GM21825 (cell line): ENCODE measurements around the gene CLDN18.
A peak's percentile ranks its signal among the peaks of the same experiment; 100 is the strongest.

Experiments
- ATAC-seq: cut with Tn5 transposase; IDR thresholded peaks from one replicate; pipeline ENCODE4 v1.9.1; 2021; ENCODE audit warnings: mild to moderate bottlenecking, moderate library complexity; ENCODE audit not compliant: unreplicated experiment

CLDN18 gene

DNA sequence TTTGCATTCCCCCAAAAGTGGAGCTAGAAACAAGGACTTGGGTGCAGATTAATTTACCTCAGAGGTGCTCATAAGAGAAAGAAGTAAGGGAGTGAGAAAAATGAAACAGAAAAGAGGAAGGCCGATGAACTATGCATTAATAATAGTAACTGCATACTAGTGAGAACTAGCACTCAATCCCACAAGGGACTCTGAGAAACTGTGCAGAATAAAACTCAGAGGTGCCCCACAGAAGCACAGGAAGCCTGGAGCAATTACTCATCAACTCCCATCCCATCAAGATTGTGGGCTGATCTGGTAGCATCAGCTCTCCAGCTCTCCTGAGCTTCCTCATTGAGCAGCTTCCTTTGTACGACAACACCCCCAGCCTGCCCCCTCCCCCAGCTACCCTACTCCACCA lies 50.8 kb downstream of the CLDN18 start:
- ATAC-seq, result no peak

DNA sequence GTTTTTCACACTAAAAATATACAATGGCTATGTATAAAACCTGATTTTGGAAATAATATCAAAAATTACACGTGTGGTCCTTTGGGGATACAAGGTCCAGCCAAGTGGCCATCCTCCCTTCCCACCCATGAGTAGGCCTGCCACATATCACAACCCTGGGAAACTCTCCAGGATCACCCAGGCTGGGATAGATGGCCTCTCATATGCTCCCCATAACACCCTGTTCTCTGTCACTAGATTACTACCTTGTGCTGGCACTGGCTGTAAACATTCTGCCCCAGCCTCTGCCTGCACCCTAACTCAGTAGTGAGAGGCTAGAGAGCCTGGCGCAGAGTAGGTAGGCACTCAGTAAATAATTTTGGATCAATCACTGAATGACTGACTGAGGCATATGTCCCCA lies 52.1 kb downstream of the CLDN18 start:
- no peak for ATAC-seq

DNA sequence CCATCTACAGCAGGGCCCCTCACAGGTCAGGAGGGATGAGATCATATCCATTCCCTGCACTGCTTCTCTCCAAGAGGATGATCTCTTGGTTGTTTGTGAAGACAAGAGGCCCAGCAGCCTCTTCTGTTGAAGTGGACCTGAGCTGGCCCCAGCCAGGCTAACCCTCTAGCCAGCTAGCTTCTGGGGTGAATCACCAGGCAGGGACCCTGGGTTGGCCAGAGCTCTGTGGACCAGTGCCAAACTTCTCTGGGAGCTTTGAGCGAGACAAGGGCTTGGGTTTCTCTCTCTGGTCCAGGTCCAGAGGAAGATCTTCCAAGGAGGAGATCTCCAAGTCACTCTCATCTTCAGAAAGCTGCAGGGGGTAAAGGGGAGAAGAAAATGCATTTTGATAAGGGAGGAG lies 52.7 kb downstream of the CLDN18 start:
- ATAC-seq, result no peak

DNA sequence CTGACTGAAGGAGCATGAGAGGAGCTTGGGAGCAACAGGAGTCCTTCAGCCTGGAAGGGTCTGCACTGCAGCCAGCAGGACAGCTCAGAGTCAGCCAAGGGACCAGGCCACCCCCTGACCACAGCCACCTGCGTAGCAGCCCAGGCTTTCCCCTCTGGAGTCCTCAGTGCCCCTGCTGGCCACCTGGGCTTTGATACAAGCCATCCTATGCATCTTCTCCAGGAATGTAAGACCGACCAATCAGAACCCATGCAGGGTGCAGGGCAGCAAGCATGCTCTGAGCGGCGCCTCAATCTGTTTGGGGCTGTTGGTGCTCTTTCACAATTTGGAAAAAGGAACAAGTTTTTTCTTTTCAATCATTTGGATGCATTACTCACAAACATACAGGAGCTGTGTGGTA lies 53.5 kb downstream of the CLDN18 start:
- ATAC-seq, result no peak

DNA sequence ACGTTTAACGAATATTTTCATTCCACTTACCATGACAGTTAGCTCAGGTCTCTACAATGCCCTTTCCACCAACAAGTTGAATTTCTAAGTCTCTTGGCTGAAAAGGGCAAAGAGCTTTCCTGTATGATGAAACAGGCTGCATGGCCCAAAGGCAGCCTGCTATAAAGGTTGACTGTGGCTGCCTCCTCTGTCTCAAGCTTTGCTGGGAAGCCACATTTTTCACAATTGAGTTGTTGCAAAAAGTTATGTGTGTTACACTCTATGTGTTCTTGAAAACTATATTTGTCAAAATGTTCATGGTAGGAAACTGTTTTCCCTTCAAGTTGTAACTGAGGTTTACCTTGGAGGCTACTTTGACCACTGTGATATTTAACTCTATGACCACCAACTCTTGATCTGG lies 56.0 kb downstream of the CLDN18 start:
- ATAC-seq, result no peak

DNA sequence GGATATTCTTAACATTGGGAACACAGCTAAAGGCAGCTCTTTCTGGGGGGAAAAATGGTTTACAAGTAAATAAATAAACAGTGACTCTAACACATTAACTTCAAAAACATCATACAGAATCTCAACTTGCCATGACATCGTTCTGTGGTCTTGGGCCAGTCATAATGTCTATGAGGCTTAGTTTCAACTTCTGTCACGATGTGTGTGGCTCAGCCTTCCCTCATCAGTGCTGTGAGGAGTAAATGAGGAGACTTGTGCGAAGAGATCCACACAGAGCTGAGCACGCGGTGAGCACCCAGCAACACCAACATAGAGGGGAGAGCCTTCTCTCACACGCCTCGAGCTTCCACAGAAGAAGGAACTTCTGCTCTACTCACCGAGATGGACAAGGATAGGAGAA lies 56.4 kb downstream of the CLDN18 start:
- peak; percentile 83 for ATAC-seq

DNA sequence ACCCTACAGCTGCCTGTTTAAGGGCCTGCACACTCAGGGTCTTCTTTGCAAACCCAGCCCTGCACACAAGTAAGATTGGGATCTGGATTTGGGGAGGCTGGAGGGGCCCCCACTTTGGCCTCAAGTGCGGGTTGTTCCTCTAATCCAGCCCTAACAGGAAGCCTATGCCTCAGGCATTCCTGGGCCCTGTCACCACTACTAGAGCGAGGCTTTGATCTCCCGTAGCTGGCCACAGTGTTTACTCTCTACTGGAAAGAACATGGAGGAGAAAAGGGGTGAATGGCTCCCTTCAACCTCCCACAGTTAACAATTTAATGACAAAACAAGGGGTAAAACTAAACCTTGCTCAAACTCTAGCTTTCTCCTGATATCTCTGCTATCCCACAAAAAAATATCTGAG lies 57.0 kb downstream of the CLDN18 start:
- ATAC-seq, result no peak

DNA sequence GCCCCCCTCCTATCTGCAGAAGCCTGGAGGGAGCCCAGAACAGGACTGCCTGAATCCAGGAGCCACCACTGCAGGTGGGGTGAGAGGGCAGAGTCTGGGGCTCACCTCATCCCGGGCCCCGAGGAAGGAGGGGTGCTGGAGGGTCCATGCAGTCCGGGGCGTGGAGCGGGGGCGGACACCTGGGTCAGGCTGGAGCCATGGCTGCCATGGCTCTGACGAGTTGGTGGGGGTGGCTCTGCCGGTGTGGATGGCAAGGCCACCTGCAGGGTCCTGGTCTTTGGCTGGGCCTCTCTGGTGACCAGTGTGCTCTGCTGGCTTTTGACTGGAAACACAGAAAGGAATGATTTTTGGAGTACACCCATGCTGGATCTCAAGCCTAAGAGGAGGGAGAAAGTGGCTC lies 58.1 kb downstream of the CLDN18 start:
- ATAC-seq, result no peak

DNA sequence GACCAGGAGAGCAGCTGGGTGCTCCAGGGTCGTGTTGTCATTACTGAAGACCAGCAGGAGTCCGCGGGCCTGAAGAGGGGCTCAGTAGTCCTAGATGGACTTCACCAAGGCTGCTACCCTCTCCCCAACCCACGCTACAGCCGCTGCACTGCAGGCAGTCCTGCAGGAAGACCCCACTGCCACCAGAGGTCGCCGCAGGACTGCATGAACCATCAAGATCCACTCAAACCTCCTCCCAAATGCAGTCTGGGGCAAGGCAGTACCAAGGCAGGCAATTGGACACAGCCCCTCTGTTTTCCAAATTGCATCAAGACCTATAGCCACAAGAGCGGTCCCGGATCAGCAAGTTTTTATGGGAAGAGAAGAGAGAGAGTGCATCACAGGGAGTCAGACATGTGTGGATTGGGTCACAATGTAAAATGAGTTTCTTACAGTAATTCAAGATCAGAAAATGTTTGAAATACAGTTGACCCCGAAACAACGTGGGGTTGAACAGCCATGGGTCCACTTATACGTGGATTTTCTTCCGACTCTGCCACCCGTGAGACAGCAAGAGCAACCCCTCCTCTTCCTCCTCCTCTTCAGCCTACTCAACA lies 58.7 kb downstream of the CLDN18 start:
- peak; percentile 73 for ATAC-seq

DNA sequence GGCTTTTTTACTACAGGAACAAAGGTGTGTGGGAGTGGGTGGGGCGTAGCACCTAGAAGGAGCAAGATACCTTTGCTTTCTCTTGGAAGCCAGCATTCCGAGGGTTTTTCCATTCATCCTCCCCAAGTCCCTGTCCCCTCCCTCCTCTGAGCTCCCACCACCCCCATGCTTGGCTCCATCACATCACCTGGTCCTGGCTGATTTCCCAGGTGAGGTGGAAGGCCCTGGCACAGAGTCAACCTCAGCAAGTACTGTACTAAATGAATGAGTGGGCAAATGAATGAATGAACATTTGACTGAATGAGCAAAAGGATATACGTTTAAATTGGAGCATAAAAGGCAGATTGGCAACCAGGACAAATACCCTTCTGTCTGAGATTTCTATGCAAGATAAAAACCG lies 60.0 kb downstream of the CLDN18 start:
- no peak for ATAC-seq

DNA sequence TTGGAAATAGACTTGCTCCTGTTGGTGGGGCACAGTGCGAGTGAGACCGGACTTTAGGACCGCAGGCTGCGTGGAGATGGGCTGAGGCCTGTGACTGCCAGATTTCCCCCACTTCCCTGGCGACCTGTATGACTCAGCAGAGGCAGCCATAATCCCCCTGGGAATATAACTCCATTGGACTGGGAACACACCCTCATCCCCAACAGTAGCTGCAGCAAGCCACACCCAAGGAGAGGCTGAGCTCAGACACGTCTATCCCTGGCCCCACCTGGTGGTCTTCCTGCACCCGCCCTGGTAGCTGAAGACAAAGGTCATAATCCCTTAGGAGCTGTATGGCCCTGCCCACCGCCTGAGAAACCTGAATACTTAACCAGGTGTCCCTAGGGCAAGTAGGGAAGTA lies 62.8 kb downstream of the CLDN18 start:
- ATAC-seq, result no peak

DNA sequence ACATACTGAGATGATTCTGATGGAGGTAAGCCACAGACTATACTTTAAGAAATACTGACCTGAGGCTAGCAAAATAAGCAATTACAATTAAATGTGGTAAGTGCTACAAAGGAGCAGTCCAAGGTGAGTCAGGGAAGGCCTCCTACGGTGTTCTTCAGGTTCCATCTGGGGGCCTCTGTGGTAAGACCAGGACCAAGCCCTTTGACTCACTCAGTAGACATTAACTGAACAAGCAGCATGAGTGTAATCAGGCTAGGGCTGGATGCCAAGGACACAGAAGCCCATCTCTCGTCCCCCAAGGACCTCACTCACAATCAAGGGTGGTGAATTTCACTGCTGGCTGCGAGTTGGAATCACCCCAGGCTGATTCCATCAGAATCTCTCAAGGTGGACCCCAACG lies 68.1 kb downstream of the CLDN18 start:
- ATAC-seq, result no peak

DNA sequence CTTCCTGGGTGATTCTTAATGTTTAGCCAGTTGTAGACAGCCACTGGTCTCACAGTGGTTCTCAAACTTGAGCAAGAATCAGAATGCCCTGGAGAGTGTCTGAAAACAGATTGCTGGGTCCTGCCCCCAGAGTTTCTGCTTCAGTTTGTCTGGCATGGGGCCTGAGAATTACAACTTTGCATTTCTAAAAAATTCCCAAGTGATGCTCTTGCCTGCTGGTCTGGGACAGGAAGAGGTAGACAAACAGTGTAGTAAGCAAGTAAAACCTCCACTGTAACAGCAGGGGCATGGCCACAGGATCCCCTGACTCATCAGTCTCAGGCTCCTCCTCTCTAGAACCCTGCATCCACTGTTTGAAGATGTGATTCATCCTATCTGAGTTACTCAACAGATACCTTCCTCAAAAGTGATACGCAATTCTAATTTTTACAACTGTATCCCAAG lies 69.0 kb downstream of the CLDN18 start:
- no peak for ATAC-seq

DNA sequence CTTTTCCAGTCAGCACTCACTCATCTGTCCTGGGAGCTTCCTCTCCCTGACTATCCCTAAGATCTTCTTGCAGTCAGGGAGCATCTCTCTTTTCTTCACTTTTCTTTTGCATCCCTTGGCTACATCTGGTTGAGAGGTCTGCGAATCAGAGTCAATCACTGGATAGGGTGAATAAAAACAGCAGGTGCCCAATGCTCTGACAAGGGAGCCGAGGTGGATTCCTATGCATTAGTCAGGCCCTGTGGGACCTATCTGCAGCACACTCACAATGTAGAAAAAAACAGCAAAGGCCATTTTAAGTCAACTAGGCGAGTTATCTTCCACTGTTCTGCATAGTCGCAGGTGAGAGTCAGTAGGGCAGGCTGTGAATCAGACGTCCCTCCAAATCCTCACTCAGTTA lies 69.9 kb downstream of the CLDN18 start:
- no peak for ATAC-seq

DNA sequence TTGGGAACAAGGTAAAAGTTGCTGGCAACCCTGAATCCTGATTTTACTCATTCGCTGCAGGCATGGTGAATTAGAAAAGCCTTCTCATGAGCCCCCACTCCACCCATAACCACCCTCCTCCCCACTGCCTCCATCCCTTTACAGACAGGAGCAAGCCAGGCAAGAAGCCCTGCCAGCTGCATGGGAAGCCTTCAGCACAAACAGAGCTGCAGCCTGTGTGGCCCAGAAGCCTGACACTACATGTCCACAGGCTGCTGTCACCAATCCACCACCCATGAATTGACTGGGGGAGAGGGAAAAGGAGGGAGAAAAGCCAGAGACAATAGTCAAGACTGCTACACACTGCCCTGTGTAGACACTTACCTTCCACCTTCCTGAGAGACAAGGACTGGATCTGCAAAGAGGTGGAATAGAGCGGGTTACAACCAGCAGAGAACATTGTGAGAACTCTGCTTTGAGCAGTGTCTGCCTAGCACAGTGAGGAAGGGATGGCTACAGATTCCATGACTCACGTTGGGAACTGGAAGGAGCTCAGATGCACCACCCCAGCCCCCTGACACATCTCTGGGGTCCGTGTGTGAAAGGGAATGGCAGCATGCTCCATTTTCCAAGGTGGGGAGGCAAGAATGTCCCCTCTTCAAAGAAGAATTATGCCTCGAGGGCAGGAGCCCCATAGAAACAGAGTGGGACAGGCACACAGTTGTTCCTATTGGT lies 71.6 kb downstream of the CLDN18 start:
- no peak for ATAC-seq

DNA sequence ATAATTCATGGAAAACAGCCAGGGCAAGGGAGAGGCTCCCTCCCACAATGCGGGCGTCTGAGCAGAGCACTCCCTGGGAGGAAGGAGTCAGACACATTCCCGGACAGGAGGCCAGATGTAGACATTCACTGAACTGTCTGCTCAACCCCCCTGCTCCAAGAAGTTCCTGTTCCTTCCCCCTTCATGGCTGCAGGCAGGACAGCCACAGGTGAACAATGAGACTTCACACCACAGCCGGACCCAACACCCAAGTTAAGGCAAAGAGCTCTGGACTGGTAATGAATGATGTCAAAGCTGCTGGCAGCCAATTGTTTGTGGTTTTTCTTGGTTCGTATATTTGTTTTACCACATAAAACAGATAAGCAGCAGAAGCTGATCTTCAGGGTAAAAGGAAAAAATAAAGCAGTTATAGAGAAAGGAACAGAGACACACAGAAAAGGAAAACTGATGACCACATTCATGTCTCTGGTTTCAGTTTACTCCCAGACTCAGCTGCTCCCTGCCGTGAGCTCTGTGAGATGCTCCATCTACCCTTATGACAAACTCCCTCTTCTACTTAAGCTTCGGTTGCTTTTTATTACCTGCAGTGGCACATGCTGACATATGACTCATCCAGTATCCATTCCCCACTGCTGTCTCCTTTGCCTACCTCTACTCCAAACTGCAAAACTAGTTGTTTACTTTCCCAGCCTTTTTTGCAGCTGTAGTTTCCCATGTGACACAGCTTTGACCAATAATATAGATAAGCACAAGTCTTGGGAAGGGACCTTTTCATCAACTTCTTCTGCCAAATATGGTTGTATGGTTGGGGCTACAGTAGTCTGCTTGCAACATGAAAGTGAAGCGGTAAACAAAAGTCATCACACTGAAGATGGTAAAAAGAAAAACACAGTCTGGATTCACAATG lies 72.4 kb downstream of the CLDN18 start:
- no peak for ATAC-seq

DNA sequence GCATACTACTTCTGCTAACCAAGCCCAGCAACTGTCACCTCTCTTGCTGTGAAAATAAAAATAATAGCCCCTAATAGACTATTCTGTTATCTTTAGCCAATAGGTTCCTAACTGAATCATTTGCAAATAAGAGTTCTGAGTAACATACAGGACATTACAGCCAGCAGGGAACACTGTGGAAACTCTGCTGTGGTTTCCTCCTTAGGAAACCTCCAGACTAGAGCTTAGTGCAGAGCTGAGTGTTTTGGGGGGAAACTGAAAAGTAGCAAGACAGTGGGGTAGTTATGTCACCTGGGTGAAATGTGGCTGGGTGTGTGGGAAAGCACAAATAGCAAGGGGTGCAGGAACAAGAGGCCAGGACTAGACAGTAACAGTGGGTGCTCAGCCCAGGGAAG lies 73.0 kb downstream of the CLDN18 start:
- ATAC-seq, result no peak
